Panc1 (cell line): ENCODE results near the gene CEPT1.

Experiments used
- CTCF ChIP-seq: fragments of 450-650 bp; IDR thresholded peaks from 2 replicates; pipeline ENCODE4 v1.5.1; 2017; ENCODE audit warnings: mild to moderate bottlenecking
- POLR2AphosphoS5 ChIP-seq: IDR thresholded peaks from 2 replicates; pipeline ENCODE4 v1.6.1; 2012; ENCODE audit warnings: mild to moderate bottlenecking, low read depth, low read length, moderate library complexity
- REST ChIP-seq, 2 experiments: IDR thresholded peaks; 2 replicates each; pipeline ENCODE4 v1.6.1; 2011 to 2012; ENCODE audit warnings: low read depth in 2 of 2, control low read depth in 1 of 2, low read length in 1 of 2, mild to moderate bottlenecking in 1 of 2, moderate library complexity in 1 of 2; ENCODE audit not compliant: insufficient read depth in 1 of 2

- no peak for TF ChIP-seq POLR2AphosphoS5
- TF ChIP-seq REST (IDR thresholded peaks at IDR 0.05; ENCODE audit: insufficient read depth in 1 of 2, low read depth in 2 of 2, low read length in 1 of 2), result no peak
- TF ChIP-seq CTCF, result no peak
Measured at GRCh38 chr1:111198836-111199235, 58.8 kb downstream of the CEPT1 start.
